Loucy (cell line): ENCODE data around the gene PODXL2.

Experiments used
- H2AFZ ChIP-seq: fragments of 200-600 bp; sonication (generic); 2 replicates; pipeline ENCODE4 v1.6.0; 2016; ENCODE audit warnings: antibody characterized with exemption, mild to moderate bottlenecking, low read length, moderate library complexity
- H3F3A ChIP-seq: fragments of 200-600 bp; 2 replicates; pipeline ENCODE4 v1.6.0; 2016; ENCODE audit warnings: antibody characterized with exemption, low read depth, mild to moderate bottlenecking
- H3K27me3 ChIP-seq: fragments of 200-600 bp; sonication (generic); 2 replicates; pipeline ENCODE4 v1.6.1; 2014; ENCODE audit warnings: low read length, mild to moderate bottlenecking; ENCODE audit not compliant: insufficient read depth, poor library complexity, severe bottlenecking
- H3K36me3 ChIP-seq: fragments of 200-600 bp; sonication (generic); 2 replicates; pipeline ENCODE4 v1.6.1; 2016; ENCODE audit warnings: low read length; ENCODE audit not compliant: insufficient read depth
- H3K4me1 ChIP-seq: fragments of 200-600 bp; sonication (generic); 2 replicates; pipeline ENCODE4 v1.5.1; 2014; ENCODE audit warnings: low read length, mild to moderate bottlenecking; ENCODE audit not compliant: insufficient read depth, poor library complexity, severe bottlenecking
- H3K4me2 ChIP-seq: fragments of 200-600 bp; sonication (generic); 2 replicates; pipeline ENCODE4 v1.6.0; 2014; ENCODE audit warnings: antibody characterized with exemption, low read length, low read depth, mild to moderate bottlenecking; ENCODE audit not compliant: poor library complexity, severe bottlenecking
- H3K4me3 ChIP-seq: fragments of 200-600 bp; sonication (generic); 2 replicates; pipeline ENCODE4 v1.5.1; 2014; ENCODE audit warnings: low read length, mild to moderate bottlenecking, mixed read lengths; ENCODE audit not compliant: poor library complexity, severe bottlenecking
- H3K79me2 ChIP-seq: fragments of 200-600 bp; sonication (generic); 2 replicates; pipeline ENCODE4 v1.6.1; 2014; ENCODE audit warnings: low read length; ENCODE audit not compliant: insufficient read depth
- H3K9ac ChIP-seq: fragments of 200-600 bp; sonication (generic); 2 replicates; pipeline ENCODE4 v1.6.0; 2014; ENCODE audit warnings: mild to moderate bottlenecking, low read depth, low read length, moderate library complexity; ENCODE audit not compliant: poor library complexity, severe bottlenecking
- H3K9me2 ChIP-seq: fragments of 200-600 bp; sonication (generic); replicated peaks from 2 replicates; pipeline ENCODE4 v1.6.1; 2016; ENCODE audit warnings: low read depth, low read length, mixed read lengths
- H3K9me3 ChIP-seq: fragments of 200-600 bp; sonication (generic); 2 replicates; pipeline ENCODE4 v1.6.1; 2014; ENCODE audit warnings: mild to moderate bottlenecking, antibody characterized with exemption, low read length, low read depth; ENCODE audit not compliant: insufficient read depth
- H4K20me1 ChIP-seq: fragments of 200-600 bp; sonication (generic); 2 replicates; pipeline ENCODE4 v1.6.0; 2014; ENCODE audit warnings: antibody characterized with exemption, low read length, mild to moderate bottlenecking; ENCODE audit not compliant: insufficient read depth, poor library complexity, severe bottlenecking
- CTCF ChIP-seq: fragments of 200-600 bp; sonication (generic); conservative IDR thresholded peaks from 2 replicates; pipeline ENCODE4 v1.5.1; 2014; ENCODE audit warnings: mild to moderate bottlenecking, antibody characterized with exemption, low read length
- EZH2phosphoT487 ChIP-seq: fragments of 200-600 bp; IDR thresholded peaks from 2 replicates; pipeline ENCODE4 v1.6.1; 2018; ENCODE audit warnings: antibody characterized with exemption, mild to moderate bottlenecking, moderate library complexity, borderline replicate concordance

PODXL2 gene

GRCh38 chr3:127647845-127648204 lies 18.8 kb downstream of the PODXL2 start:
- TF ChIP-seq CTCF = no peak
- no peak for TF ChIP-seq EZH2phosphoT487
- no peaks in the 10 kb centered on the region for H3K9me2 ChIP-seq
- no peak overlapping the region for H2AFZ ChIP-seq
- H3K4me2 ChIP-seq = no peak overlapping the region
- H3K79me2 ChIP-seq = no peaks in the 10 kb centered on the region
- no peaks in the 10 kb centered on the region for H3K9me3 ChIP-seq
- H3K9ac ChIP-seq = no peak overlapping the region
- no peaks in the 10 kb centered on the region for H3K27me3 ChIP-seq
- no peaks in the 10 kb centered on the region for H3K4me1 ChIP-seq
- no peaks in the 10 kb centered on the region for H3F3A ChIP-seq
- no peak overlapping the region for H3K4me3 ChIP-seq
- no peaks in the 10 kb centered on the region for H4K20me1 ChIP-seq
- H3K36me3 ChIP-seq = no peaks in the 10 kb centered on the region

GRCh38 chr3:127650236-127650635 lies 21.3 kb downstream of the PODXL2 start:
- Histone ChIP-seq H3K4me2 (no peak overlapping the region), H3K9me3 (no peaks in the 10 kb centered on the region), H3K27me3 (no peaks in the 10 kb centered on the region), H2AFZ (no peak overlapping the region), H3K79me2 (no peaks in the 10 kb centered on the region), H3K4me1 (no peaks in the 10 kb centered on the region), H3K9me2 (no peaks in the 10 kb centered on the region), H3K4me3 (no peak overlapping the region), H4K20me1 (no peaks in the 10 kb centered on the region), H3K9ac (no peak overlapping the region), H3F3A (no peaks in the 10 kb centered on the region), H3K36me3 (no peaks in the 10 kb centered on the region)
- TF ChIP-seq EZH2phosphoT487 (no peak), CTCF (peak; percentile 30; the same call in 1 of the 2 replicates)

GRCh38 chr3:127651516-127652172 lies 22.7 kb downstream of the PODXL2 start:
- no peak overlapping the region for H3K9ac ChIP-seq
- TF ChIP-seq CTCF = no peak
- no peak overlapping the region for H2AFZ ChIP-seq
- H3K27me3 ChIP-seq = no peaks in the 10 kb centered on the region
- H3F3A ChIP-seq = no peaks in the 10 kb centered on the region
- no peaks in the 10 kb centered on the region for H3K79me2 ChIP-seq
- H4K20me1 ChIP-seq = no peaks in the 10 kb centered on the region
- no peaks in the 10 kb centered on the region for H3K4me1 ChIP-seq
- no peaks in the 10 kb centered on the region for H3K36me3 ChIP-seq
- H3K9me3 ChIP-seq = no peaks in the 10 kb centered on the region
- no peaks in the 10 kb centered on the region for H3K9me2 ChIP-seq
- no peak overlapping the region for H3K4me3 ChIP-seq
- H3K4me2 ChIP-seq = no peak overlapping the region
